Measurements from ENCODE around the gene SPRYD4. TPM values are rescaled to one million over a fixed set of nuclear protein-coding genes. Genes with fewer than 3 reads are reported as not detected.

The SPRYD4 gene
- total and polyA plus RNA-seq, 9 of the 15 experiments (the other 6 are each of a cell fraction or from before 2014, with no cell fraction given) = 1.8 to 4.7 (median 2.8) TPM

- TF ChIP-seq ZBTB7A (IDR thresholded peaks at IDR 0.05; ENCODE audit: borderline replicate concordance, control insufficient read depth, low read depth, low read length) (peak; percentile 78), MAZ (CRISPR knock-in tag; conservative IDR thresholded peaks at IDR 0.05 in 1 of 2, IDR thresholded peaks at IDR 0.05 in 1 of 2) (peak; percentile 67 to 97), GMEB1 (CRISPR knock-in tag; IDR thresholded peaks at IDR 0.05) (peak; percentile 94), ZMIZ1 (IDR thresholded peaks at IDR 0.05; ENCODE audit: low read depth in 2 of 2, low read length in 2 of 2) (0 out of 4 replicates have a peak, but pooled peaks of 1 of the 2 experiments have one; percentile 13), KHSRP (IDR thresholded peaks at IDR 0.05) (peak; percentile 83), CBX1 (IDR thresholded peaks at IDR 0.05; ENCODE audit: low read depth) (peak; percentile 44; the same call in 1 of the 2 replicates), AFF1 (IDR thresholded peaks at IDR 0.05; ENCODE audit: low read depth in 1 of 2, partially characterized antibody in 2 of 2) (peak; percentile 12 to 60), TBL1XR1 (IDR thresholded peaks at IDR 0.05; ENCODE audit: low read length in 2 of 2) (peak in 1 of 2 experiments; percentile 87; a peak in 2 of 4 replicates), SP1 (CRISPR knock-in tag; IDR thresholded peaks at IDR 0.05) (peak; percentile 98), HDAC1 (IDR thresholded peaks at IDR 0.05) (peak; percentile 78 to 99), RNF2 (IDR thresholded peaks at IDR 0.05) (0 out of 2 replicates have a peak, but pooled peaks have one; percentile 50), NCOA1 (IDR thresholded peaks at IDR 0.05; ENCODE audit: low read depth) (no peak), CTCF (IDR thresholded peaks at IDR 0.05 in 2 of 3, conservative IDR thresholded peaks at IDR 0.05 in 1 of 3; ENCODE audit: insufficient read depth in 2 of 3, low read depth in 1 of 3, low read length in 3 of 3) (peak; percentile 45 to 52 (median 50)), CREB1 (IDR thresholded peaks at IDR 0.05) (peak; percentile 97), CREB1 (CRISPR knock-in tag; IDR thresholded peaks at IDR 0.05) (peak; percentile 98), DPF2 (IDR thresholded peaks at IDR 0.05) (0 out of 2 replicates have a peak, but pooled peaks have one; percentile 25)
Measured at GRCh38 chr12:56468216-56469006, at the start of gene SPRYD4 (continued).

Data from K562 (cell line).